ENCODE data around the gene C12orf54.

- TF ChIP-seq, protein P1, sequence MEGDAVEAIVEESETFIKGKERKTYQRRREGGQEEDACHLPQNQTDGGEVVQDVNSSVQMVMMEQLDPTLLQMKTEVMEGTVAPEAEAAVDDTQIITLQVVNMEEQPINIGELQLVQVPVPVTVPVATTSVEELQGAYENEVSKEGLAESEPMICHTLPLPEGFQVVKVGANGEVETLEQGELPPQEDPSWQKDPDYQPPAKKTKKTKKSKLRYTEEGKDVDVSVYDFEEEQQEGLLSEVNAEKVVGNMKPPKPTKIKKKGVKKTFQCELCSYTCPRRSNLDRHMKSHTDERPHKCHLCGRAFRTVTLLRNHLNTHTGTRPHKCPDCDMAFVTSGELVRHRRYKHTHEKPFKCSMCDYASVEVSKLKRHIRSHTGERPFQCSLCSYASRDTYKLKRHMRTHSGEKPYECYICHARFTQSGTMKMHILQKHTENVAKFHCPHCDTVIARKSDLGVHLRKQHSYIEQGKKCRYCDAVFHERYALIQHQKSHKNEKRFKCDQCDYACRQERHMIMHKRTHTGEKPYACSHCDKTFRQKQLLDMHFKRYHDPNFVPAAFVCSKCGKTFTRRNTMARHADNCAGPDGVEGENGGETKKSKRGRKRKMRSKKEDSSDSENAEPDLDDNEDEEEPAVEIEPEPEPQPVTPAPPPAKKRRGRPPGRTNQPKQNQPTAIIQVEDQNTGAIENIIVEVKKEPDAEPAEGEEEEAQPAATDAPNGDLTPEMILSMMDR (IDR thresholded peaks at IDR 0.05 in 4 of 5, conservative IDR thresholded peaks at IDR 0.05 in 1 of 5) = no peak
- TF ChIP-seq POLR2A (IDR thresholded peaks at IDR 0.05) = no peak
These were observed 9.2 kb upstream of the C12orf54 start for GRCh38 chr12:48473061-48473460.

Data from gastrocnemius medialis (tissue), 4 donors.